DND-41 (cell line): ENCODE results near the gene ATP5F1A.

Experiments used
- ATAC-seq: fragments of 200-7000 bp; cut with Tn5 transposase; 3 replicates; pipeline ENCODE4 v1.9.1; 2021; ENCODE audit warnings: low read depth; ENCODE audit not compliant: insufficient read depth
- DNase-seq: peaks from one replicate; pipeline ENCODE4 v3.0.0-alpha.2; 2020
- H2AFZ ChIP-seq: 2 replicates; pipeline ENCODE4 v1.6.0; 2012; ENCODE audit warnings: low read depth, low read length
- H3K27ac ChIP-seq: 2 replicates; pipeline ENCODE4 v1.5.1; 2012; ENCODE audit warnings: low read length, inconsistent platforms
- H3K27me3 ChIP-seq: fragments of 200-600 bp; sonication (generic); 2 replicates; pipeline ENCODE4 v1.6.0; 2012; ENCODE audit warnings: low read length, mild to moderate bottlenecking, inconsistent platforms; ENCODE audit not compliant: insufficient read depth, poor library complexity
- H3K36me3 ChIP-seq: 2 replicates; pipeline ENCODE4 v1.5.1; 2012; ENCODE audit warnings: low read length, inconsistent platforms; ENCODE audit not compliant: insufficient read depth
- H3K4me1 ChIP-seq: 2 replicates; pipeline ENCODE4 v1.5.1; 2012; ENCODE audit warnings: mild to moderate bottlenecking, low read length; ENCODE audit not compliant: insufficient read depth
- H3K4me2 ChIP-seq: 2 replicates; pipeline ENCODE4 v1.6.0; 2012; ENCODE audit warnings: mild to moderate bottlenecking, moderate library complexity, low read length, inconsistent platforms; ENCODE audit not compliant: insufficient read depth
- H3K4me3 ChIP-seq, 2 experiments: fragments of 200-600 bp in 1 of 2; shearing (Covaris generic) in 1 of 2; 2 replicates each; pipeline ENCODE4 v1.5.1; 2012 to 2016; ENCODE audit warnings: inconsistent platforms in 2 of 2, low read length in 2 of 2, mild to moderate bottlenecking in 2 of 2, low read depth in 1 of 2, moderate library complexity in 1 of 2
- H3K79me2 ChIP-seq: 2 replicates; pipeline ENCODE4 v1.6.0; 2012; ENCODE audit warnings: low read length, inconsistent platforms; ENCODE audit not compliant: insufficient read depth
- H3K9ac ChIP-seq: 2 replicates; pipeline ENCODE4 v1.6.0; 2012; ENCODE audit warnings: low read depth, mild to moderate bottlenecking, inconsistent platforms, low read length, moderate library complexity
- H3K9me3 ChIP-seq: 2 replicates; pipeline ENCODE4 v1.5.1; 2012; ENCODE audit warnings: low read length, moderate library complexity, mild to moderate bottlenecking, inconsistent platforms; ENCODE audit not compliant: insufficient read depth, severe bottlenecking
- H4K20me1 ChIP-seq: 2 replicates; pipeline ENCODE4 v1.6.0; 2012; ENCODE audit warnings: low read length; ENCODE audit not compliant: insufficient read depth
- CTCF ChIP-seq: IDR thresholded peaks from 2 replicates; pipeline ENCODE4 v1.5.1; 2012; ENCODE audit warnings: borderline replicate concordance, low read length, moderate library complexity, mild to moderate bottlenecking; ENCODE audit not compliant: poor library complexity, severe bottlenecking; ENCODE audit errors: extremely low read depth
- EZH2 ChIP-seq: IDR thresholded peaks from 3 replicates; pipeline ENCODE4 v1.6.1; 2012; ENCODE audit warnings: borderline replicate concordance, low read depth, mild to moderate bottlenecking, moderate library complexity, low read length, inconsistent platforms; ENCODE audit not compliant: severe bottlenecking

Gene ATP5F1A

DNA sequence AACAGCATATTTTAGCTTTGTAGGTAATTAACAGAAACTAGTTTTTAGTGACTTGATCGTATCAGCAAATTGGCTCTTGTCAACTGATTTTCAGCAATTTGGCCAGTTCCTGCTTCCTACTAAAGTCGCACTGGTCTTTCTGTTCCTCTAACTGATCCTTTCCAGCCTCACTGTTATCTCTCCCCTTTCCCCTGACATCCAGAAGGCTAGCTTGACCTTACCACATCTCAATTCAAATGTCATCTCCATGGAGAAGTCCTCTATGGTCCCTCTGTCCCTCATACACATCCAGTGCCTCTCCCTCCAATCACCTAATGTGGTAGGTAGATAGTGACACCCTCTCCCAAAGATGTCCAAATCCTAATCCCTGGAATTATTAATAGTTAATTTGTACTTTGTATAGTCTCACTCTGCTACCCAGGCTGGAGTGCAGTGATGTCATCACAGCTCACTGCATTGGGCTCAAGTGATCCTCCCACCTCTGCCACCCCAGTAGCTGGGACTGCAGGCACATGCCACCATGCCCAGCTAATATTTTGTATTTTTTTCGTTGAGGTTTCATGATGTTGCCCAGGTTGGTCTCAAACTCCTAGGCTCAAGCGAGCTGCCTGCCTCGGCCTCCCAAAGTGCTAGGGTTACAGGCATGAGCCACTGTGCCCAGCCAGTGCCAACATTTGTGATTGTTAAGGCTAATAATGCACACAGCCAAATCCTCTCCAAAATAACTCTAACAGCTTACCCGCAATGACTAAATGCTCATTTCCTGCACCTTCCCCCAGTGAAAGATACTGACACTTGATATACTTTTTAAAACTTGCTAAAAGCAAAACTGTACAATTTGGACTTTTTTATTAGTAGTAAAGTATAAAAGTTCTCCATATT, 42.9 kb downstream of the ATP5F1A start:
- Histone ChIP-seq H2AFZ (no peak overlapping the region), H3K27me3 (no peaks in the 10 kb centered on the region), H4K20me1 (no peaks in the 10 kb centered on the region), H3K4me1 (peaks cover 32% of the 10 kb centered on the region), H3K4me3 (peak overlapping the region in 1 of 2 experiments; percentile 36; a peak in 2 of 4 replicates), H3K36me3 (no peaks in the 10 kb centered on the region), H3K9me3 (no peaks in the 10 kb centered on the region), H3K9ac (peak overlapping the region; percentile 42), H3K4me2 (peak overlapping the region; percentile 50), H3K27ac (peak overlapping the region; percentile 83), H3K79me2 (no peaks in the 10 kb centered on the region)
- ATAC-seq: peak; percentile 91
- peak; percentile 42 for DNase-seq
- TF ChIP-seq CTCF (no peak), EZH2 (no peak)

- TF ChIP-seq CTCF (no peak), EZH2 (no peak)
- no peak overlapping the region for H3K4me2 ChIP-seq
- peaks cover 32% of the 10 kb centered on the region for H3K4me1 ChIP-seq
- ATAC-seq (no peak), DNase-seq (no peak)
- no peaks in the 10 kb centered on the region for H3K36me3 ChIP-seq
- no peaks in the 10 kb centered on the region for H4K20me1 ChIP-seq
- H3K27me3 ChIP-seq: no peaks in the 10 kb centered on the region
- no peak overlapping the region for H2AFZ ChIP-seq
- no peak overlapping the region for H3K4me3 ChIP-seq
- no peak overlapping the region for H3K27ac ChIP-seq
- no peaks in the 10 kb centered on the region for H3K79me2 ChIP-seq
- no peak overlapping the region for H3K9ac ChIP-seq
- H3K9me3 ChIP-seq: no peaks in the 10 kb centered on the region
Observed at GRCh38 chr18:46053368-46054095, 44.6 kb downstream of the ATP5F1A start.

DNA sequence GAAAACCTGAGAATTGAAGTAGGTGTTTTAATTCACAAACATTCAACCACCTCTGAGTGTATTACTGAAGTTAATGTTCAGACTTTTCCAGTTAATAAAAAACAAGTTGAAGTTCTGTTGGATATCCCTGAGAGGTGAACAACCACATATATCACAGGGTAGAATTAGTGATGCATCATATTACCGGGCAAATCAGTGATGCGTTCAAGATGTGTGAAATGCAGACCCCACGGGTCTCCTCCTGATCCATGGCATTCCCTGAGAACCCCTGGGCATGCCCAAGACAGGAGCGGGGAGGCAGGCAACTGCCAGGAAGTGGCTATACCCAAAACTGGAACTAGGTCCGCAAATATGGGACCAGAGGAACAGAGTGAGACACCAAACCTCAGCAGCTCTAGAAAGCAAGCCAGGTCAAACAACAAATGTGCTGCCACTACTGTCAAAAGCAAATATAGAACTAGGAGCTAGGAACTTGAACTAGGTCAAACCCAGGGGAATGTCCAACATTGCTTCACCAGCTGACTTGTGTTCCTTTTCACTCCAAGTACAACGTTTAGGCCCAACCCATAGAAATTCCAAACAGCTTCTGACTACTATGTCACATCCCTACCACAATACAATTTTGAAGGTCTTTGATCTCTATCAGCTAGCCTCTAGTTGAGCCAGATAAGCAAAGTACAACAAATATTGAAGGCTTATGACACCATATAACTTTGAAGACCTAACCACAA, 46.2 kb downstream of the ATP5F1A start:
- Histone ChIP-seq H3K4me1 (peaks cover 30% of the 10 kb centered on the region), H3K36me3 (no peaks in the 10 kb centered on the region), H3K27ac (no peak overlapping the region), H3K27me3 (no peaks in the 10 kb centered on the region), H3K79me2 (no peaks in the 10 kb centered on the region), H3K4me2 (no peak overlapping the region), H3K9me3 (no peaks in the 10 kb centered on the region), H3K9ac (no peak overlapping the region), H3K4me3 (no peak overlapping the region), H4K20me1 (no peaks in the 10 kb centered on the region), H2AFZ (no peak overlapping the region)
- ATAC-seq: no peak
- TF ChIP-seq EZH2 (no peak), CTCF (no peak)
- DNase-seq: no peak
